ENCODE results near the gene C4BPA.

C4BPA gene

GRCh38 chr1:207059881-207060280 lies 44.2 kb upstream of the C4BPA start (continued):
- TF ChIP-seq TSHZ1 (tag by site-specific recombination; IDR thresholded peaks at IDR 0.05; ENCODE audit: borderline replicate concordance) = no peak
- TF ChIP-seq AEBP2 (tag by site-specific recombination; IDR thresholded peaks at IDR 0.05; ENCODE audit: borderline replicate concordance) = no peak
- TF ChIP-seq ZBTB7A (tag by site-specific recombination; IDR thresholded peaks at IDR 0.05; ENCODE audit: low read depth) = no peak

GRCh38 chr1:207060596-207060995 lies 43.4 kb upstream of the C4BPA start:
- no peak overlapping the region for H3K27ac ChIP-seq (ENCODE audit: extremely low read depth, low read depth, low read length)
- ChIA-PET POLR2A (interaction anchor here (0.6 kb wide), 2 partner anchors 17 to 801 kb away, joined by 3 to 4 read pairs; no protein-coding TSS in a partner anchor), CTCF (interaction anchor here (0.6 to 1.6 kb wide), 7 partner anchors 9 to 302 kb away, joined by 3 to 6 read pairs (median 4); no protein-coding TSS in a partner anchor)
- no peaks in the 10 kb centered on the region for H3K4me1 ChIP-seq (ENCODE audit: control insufficient read depth, insufficient read depth, low read length)
- no peaks in the 10 kb centered on the region for H3K9me3 ChIP-seq (ENCODE audit: control insufficient read depth, insufficient read depth, low read depth, low read length)
- peaks cover 0 to 37% of the 10 kb centered on the region in 2 experiments; a peak in 1 of 3 replicates for H3K36me3 ChIP-seq (ENCODE audit: control insufficient read depth in 2 of 2, insufficient read depth in 1 of 2, low read length in 2 of 2)
- H3K4me3 ChIP-seq (ENCODE audit: low read depth, low read length) = no peak overlapping the region
- TF ChIP-seq ATF2 (tag by site-specific recombination; IDR thresholded peaks at IDR 0.05; ENCODE audit: low read depth) = peak; percentile 88
- TF ChIP-seq OVOL3 (tag by site-specific recombination; IDR thresholded peaks at IDR 0.05) = no peak
- TF ChIP-seq KLF8 (tag by site-specific recombination; IDR thresholded peaks at IDR 0.05) = no peak

- Histone ChIP-seq H3K27ac (ENCODE audit: extremely low read depth, low read depth, low read length) (no peak overlapping the region), H3K4me1 (ENCODE audit: control insufficient read depth, insufficient read depth, low read length) (no peaks in the 10 kb centered on the region), H3K4me3 (ENCODE audit: low read depth, low read length) (no peak overlapping the region), H3K36me3 (ENCODE audit: control insufficient read depth in 2 of 2, insufficient read depth in 1 of 2, low read length in 2 of 2) (peaks cover 0 to 42% of the 10 kb centered on the region in 2 experiments; a peak in 1 of 3 replicates), H3K9me3 (ENCODE audit: control insufficient read depth, insufficient read depth, low read depth, low read length) (no peaks in the 10 kb centered on the region)
- no peak for TF ChIP-seq ZNF239 (tag by site-specific recombination; IDR thresholded peaks at IDR 0.05)
- no peak for TF ChIP-seq ZNF530 (tag by site-specific recombination; IDR thresholded peaks at IDR 0.05; ENCODE audit: low read depth)
- ChIA-PET POLR2A (no interaction called here), CTCF (interaction anchor here (1.0 kb wide), 1 partner anchor 9 kb away, joined by 3 read pairs; the partner anchor contains the start of gene PFKFB2)
These were observed 42.0 kb upstream of the C4BPA start for GRCh38 chr1:207062058-207062457.

GRCh38 chr1:207063014-207063413 lies 41.0 kb upstream of the C4BPA start:
- H3K4me3 ChIP-seq (ENCODE audit: low read depth, low read length) = no peak overlapping the region
- no peak overlapping the region for H3K27ac ChIP-seq (ENCODE audit: extremely low read depth, low read depth, low read length)
- POLR2A ChIA-PET = no interaction called here
- CTCF ChIA-PET = no interaction called here
- no peaks in the 10 kb centered on the region for H3K9me3 ChIP-seq (ENCODE audit: control insufficient read depth, insufficient read depth, low read depth, low read length)
- TF ChIP-seq ZNF561 (tag by site-specific recombination; IDR thresholded peaks at IDR 0.05; ENCODE audit: borderline replicate concordance) (no peak), PRDM4 (tag by site-specific recombination; IDR thresholded peaks at IDR 0.05) (no peak), ZNF639 (tag by site-specific recombination; IDR thresholded peaks at IDR 0.05) (no peak), ZNF707 (tag by site-specific recombination; IDR thresholded peaks at IDR 0.05) (no peak), ZNF670 (tag by site-specific recombination; IDR thresholded peaks at IDR 0.05; ENCODE audit: low read depth) (no peak), ZNF521 (tag by site-specific recombination; IDR thresholded peaks at IDR 0.05) (no peak), ZNF677 (tag by site-specific recombination; IDR thresholded peaks at IDR 0.05) (no peak), ZNF37A (tag by site-specific recombination; IDR thresholded peaks at IDR 0.05) (no peak)
- peaks cover 0 to 48% of the 10 kb centered on the region in 2 experiments; a peak in 1 of 3 replicates for H3K36me3 ChIP-seq (ENCODE audit: control insufficient read depth in 2 of 2, insufficient read depth in 1 of 2, low read length in 2 of 2)
- no peaks in the 10 kb centered on the region for H3K4me1 ChIP-seq (ENCODE audit: control insufficient read depth, insufficient read depth, low read length)

Measured in HEK293 (cell line).